ENCODE data around the gene CYP2C8.

The CYP2C8 gene

DNA sequence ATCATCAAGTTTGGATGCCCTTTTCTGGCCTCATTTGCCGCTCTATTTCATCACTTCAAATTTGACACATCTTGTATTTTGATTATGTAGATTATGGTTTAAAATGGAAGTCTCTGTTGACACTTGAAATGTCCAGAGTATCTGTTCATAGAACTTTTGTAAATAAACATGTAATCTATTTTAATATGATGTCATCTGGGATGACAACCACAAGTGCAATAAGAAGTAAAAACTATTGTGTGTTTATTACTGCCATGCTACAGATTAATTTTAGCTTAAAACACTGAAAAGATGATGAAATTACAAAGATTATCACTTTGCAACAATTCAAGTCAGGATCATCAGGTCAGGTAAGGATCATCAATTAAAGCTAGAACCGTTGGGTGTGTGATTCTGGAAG lies 30.0 kb downstream of the CYP2C8 start:
- no peak overlapping the region for H4K8ac ChIP-seq (ENCODE audit: low read depth, low read length)
- no peak overlapping the region for H2BK15ac ChIP-seq (replicated peaks; ENCODE audit: low read depth)
- no peak overlapping the region for H3K27ac ChIP-seq (ENCODE audit: low read depth, low read length)
- H2AK5ac ChIP-seq (ENCODE audit: low read length), result no peak overlapping the region
- H3K36me3 ChIP-seq (ENCODE audit: control insufficient read depth, insufficient read depth, low read length), result no peaks in the 10 kb centered on the region
- H3K4ac ChIP-seq (ENCODE audit: low read depth, low read length), result no peak overlapping the region
- no peaks in the 10 kb centered on the region for H3K27me3 ChIP-seq (ENCODE audit: insufficient read depth, low read length, poor library complexity)
- no peaks in the 10 kb centered on the region for H3K4me1 ChIP-seq (ENCODE audit: control insufficient read depth, low read depth, low read length)
- no peak overlapping the region for H3K18ac ChIP-seq (ENCODE audit: low read length)
- no peak for DNase-seq
- H3K79me1 ChIP-seq (ENCODE audit: low read length), result no peaks in the 10 kb centered on the region
- H2BK5ac ChIP-seq (ENCODE audit: low read length), result no peak overlapping the region
- H4K5ac ChIP-seq (ENCODE audit: low read length), result no peak overlapping the region
- H3K9ac ChIP-seq (ENCODE audit: low read length), result no peak overlapping the region
- no peak overlapping the region for H3K4me2 ChIP-seq (ENCODE audit: low read length)
- H3K79me2 ChIP-seq (ENCODE audit: control insufficient read depth, insufficient read depth, low read length), result no peaks in the 10 kb centered on the region
- no peak overlapping the region for H2BK120ac ChIP-seq (ENCODE audit: low read depth, low read length)
- no peak overlapping the region for H3K56ac ChIP-seq (ENCODE audit: low read length)
- WGBS (ENCODE audit: extremely low coverage, insufficient coverage, low lambda C conversion rate), result no CpG with 5 or more reads among the region's 2 CpGs
- H3K4me3 ChIP-seq (ENCODE audit: low read length), result no peak overlapping the region
- H3K23ac ChIP-seq (ENCODE audit: low read length), result no peak overlapping the region

DNA sequence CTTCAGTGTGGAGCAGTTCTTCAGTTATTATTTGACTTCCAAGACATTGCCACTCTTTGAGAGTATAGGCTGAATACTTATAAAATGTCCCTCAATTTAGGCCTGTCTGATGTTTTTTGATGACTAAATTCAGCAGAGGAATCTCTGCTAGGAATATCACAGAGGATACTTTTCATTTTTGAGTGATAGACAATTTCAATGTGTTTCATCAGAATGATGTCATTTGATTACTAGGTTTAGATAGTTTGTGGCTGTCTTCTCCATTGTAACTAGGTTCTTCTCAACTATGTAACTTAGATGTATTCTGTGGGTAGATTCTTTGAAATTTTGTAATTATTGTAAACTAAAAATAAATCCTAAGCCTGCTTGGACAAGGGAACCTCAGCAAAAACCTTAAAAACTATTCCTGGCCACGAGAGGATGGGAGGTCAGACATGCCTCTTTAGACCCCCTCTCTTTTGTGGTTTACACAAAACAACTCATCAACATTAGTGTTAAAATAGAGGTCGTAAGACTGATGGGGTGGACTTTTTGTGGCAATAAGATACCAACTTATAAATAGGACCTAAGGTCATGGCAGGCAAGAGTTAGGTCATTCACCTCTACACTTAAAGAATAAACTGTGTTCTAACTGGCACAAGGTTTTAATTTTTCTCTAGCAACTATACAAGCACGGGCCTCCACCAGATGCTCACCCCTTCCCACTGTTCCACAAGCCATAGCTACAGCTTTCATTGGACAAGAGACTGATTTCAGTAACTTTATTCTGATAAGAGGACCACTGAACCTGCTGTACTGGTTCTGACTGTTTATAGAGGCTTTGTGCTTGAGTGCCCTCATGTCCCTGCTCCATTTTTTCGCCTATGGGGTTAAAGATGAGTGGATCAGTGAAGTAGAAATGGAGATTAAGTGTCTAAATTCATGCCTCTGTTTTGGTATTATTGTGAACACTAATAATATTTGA lies 33.7 kb downstream of the CYP2C8 start:
- WGBS (ENCODE audit: extremely low coverage, insufficient coverage, low lambda C conversion rate), result no CpG with 5 or more reads among the region's 4 CpGs
- H3K4me3 ChIP-seq (ENCODE audit: low read length), result no peak overlapping the region
- DNase-seq, result no peak
- H2AK5ac ChIP-seq (ENCODE audit: low read length), result no peak overlapping the region
- H3K56ac ChIP-seq (ENCODE audit: low read length), result no peak overlapping the region
- H3K9ac ChIP-seq (ENCODE audit: low read length), result no peak overlapping the region
- no peaks in the 10 kb centered on the region for H3K36me3 ChIP-seq (ENCODE audit: control insufficient read depth, insufficient read depth, low read length)
- no peak overlapping the region for H4K8ac ChIP-seq (ENCODE audit: low read depth, low read length)
- no peaks in the 10 kb centered on the region for H3K79me2 ChIP-seq (ENCODE audit: control insufficient read depth, insufficient read depth, low read length)
- no peaks in the 10 kb centered on the region for H3K4me1 ChIP-seq (ENCODE audit: control insufficient read depth, low read depth, low read length)
- no peak overlapping the region for H3K27ac ChIP-seq (ENCODE audit: low read depth, low read length)
- no peaks in the 10 kb centered on the region for H3K27me3 ChIP-seq (ENCODE audit: insufficient read depth, low read length, poor library complexity)
- no peak overlapping the region for H3K4ac ChIP-seq (ENCODE audit: low read depth, low read length)
- H2BK15ac ChIP-seq (replicated peaks; ENCODE audit: low read depth), result no peak overlapping the region
- peak overlapping the region; percentile 45 for H2BK120ac ChIP-seq (ENCODE audit: low read depth, low read length)
- H3K18ac ChIP-seq (ENCODE audit: low read length), result no peak overlapping the region
- no peak overlapping the region for H2BK5ac ChIP-seq (ENCODE audit: low read length)
- no peak overlapping the region for H4K5ac ChIP-seq (ENCODE audit: low read length)
- no peaks in the 10 kb centered on the region for H3K79me1 ChIP-seq (ENCODE audit: low read length)
- no peak overlapping the region for H3K23ac ChIP-seq (ENCODE audit: low read length)
- H3K4me2 ChIP-seq (ENCODE audit: low read length), result no peak overlapping the region

DNA sequence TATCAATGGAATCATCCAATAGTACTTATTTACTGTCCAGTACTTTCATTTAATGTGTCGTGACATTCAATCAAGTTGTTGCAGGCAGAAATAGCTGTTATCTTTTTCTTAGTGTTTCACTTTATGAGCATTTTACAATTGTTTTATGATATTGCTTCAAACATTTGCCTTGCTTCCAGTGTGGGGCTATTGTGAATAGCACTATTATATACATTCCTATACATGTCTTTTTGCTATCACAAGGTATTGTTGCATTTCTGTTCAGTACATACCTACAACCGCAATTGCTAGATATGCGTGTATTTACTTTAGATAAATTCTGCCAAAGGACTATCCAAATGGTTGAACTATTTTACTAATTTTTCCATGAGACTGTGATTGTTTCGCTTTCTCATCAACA lies 34.9 kb downstream of the CYP2C8 start:
- Histone ChIP-seq H3K23ac (ENCODE audit: low read length) (no peak overlapping the region), H4K5ac (ENCODE audit: low read length) (no peak overlapping the region), H2BK120ac (ENCODE audit: low read depth, low read length) (no peak overlapping the region), H3K79me1 (ENCODE audit: low read length) (no peaks in the 10 kb centered on the region), H3K4me1 (ENCODE audit: control insufficient read depth, low read depth, low read length) (no peaks in the 10 kb centered on the region), H3K27me3 (ENCODE audit: insufficient read depth, low read length, poor library complexity) (no peaks in the 10 kb centered on the region), H2BK5ac (ENCODE audit: low read length) (no peak overlapping the region), H3K4me2 (ENCODE audit: low read length) (no peak overlapping the region), H3K79me2 (ENCODE audit: control insufficient read depth, insufficient read depth, low read length) (no peaks in the 10 kb centered on the region), H3K27ac (ENCODE audit: low read depth, low read length) (no peak overlapping the region), H3K18ac (ENCODE audit: low read length) (no peak overlapping the region), H3K4ac (ENCODE audit: low read depth, low read length) (no peak overlapping the region), H3K56ac (ENCODE audit: low read length) (no peak overlapping the region), H3K9ac (ENCODE audit: low read length) (no peak overlapping the region), H4K8ac (ENCODE audit: low read depth, low read length) (no peak overlapping the region), H3K4me3 (ENCODE audit: low read length) (no peak overlapping the region), H2BK15ac (replicated peaks; ENCODE audit: low read depth) (no peak overlapping the region), H2AK5ac (ENCODE audit: low read length) (no peak overlapping the region), H3K36me3 (ENCODE audit: control insufficient read depth, insufficient read depth, low read length) (no peaks in the 10 kb centered on the region)
- DNase-seq, result no peak
- WGBS (ENCODE audit: extremely low coverage, insufficient coverage, low lambda C conversion rate), result no CpG with 5 or more reads among the region's 4 CpGs

DNA sequence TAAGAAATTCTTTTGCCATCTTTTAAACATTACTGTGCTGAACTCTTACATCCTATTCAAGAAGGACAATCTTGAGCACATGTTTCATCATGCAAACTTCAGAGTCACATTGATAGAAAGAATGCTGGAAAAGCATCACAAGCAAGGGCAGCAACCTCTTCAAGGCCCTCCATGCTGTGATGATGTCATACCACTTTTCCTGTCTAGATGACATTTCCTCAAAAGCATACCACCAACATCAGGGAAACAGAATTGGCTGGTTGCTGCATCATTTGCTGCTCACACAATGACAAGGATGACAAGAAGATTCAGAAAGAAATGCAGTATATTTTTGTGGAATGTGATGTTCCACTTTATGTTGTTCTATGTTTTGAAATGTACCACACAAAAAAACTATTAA lies 37.6 kb downstream of the CYP2C8 start:
- no peak overlapping the region for H3K4me2 ChIP-seq (ENCODE audit: low read length)
- H3K56ac ChIP-seq (ENCODE audit: low read length), result no peak overlapping the region
- H3K9ac ChIP-seq (ENCODE audit: low read length), result no peak overlapping the region
- no peak overlapping the region for H3K4ac ChIP-seq (ENCODE audit: low read depth, low read length)
- H3K27ac ChIP-seq (ENCODE audit: low read depth, low read length), result no peak overlapping the region
- H2BK120ac ChIP-seq (ENCODE audit: low read depth, low read length), result no peak overlapping the region
- no peak overlapping the region for H3K18ac ChIP-seq (ENCODE audit: low read length)
- H3K4me3 ChIP-seq (ENCODE audit: low read length), result no peak overlapping the region
- no peak overlapping the region for H2BK15ac ChIP-seq (replicated peaks; ENCODE audit: low read depth)
- no peaks in the 10 kb centered on the region for H3K36me3 ChIP-seq (ENCODE audit: control insufficient read depth, insufficient read depth, low read length)
- DNase-seq, result peak; percentile 22
- H3K27me3 ChIP-seq (ENCODE audit: insufficient read depth, low read length, poor library complexity), result no peaks in the 10 kb centered on the region
- no peaks in the 10 kb centered on the region for H3K79me1 ChIP-seq (ENCODE audit: low read length)
- no peak overlapping the region for H4K8ac ChIP-seq (ENCODE audit: low read depth, low read length)
- H2AK5ac ChIP-seq (ENCODE audit: low read length), result no peak overlapping the region
- no peak overlapping the region for H4K5ac ChIP-seq (ENCODE audit: low read length)
- no peaks in the 10 kb centered on the region for H3K4me1 ChIP-seq (ENCODE audit: control insufficient read depth, low read depth, low read length)
- no peak overlapping the region for H2BK5ac ChIP-seq (ENCODE audit: low read length)
- H3K79me2 ChIP-seq (ENCODE audit: control insufficient read depth, insufficient read depth, low read length), result no peaks in the 10 kb centered on the region
- no peak overlapping the region for H3K23ac ChIP-seq (ENCODE audit: low read length)

DNA sequence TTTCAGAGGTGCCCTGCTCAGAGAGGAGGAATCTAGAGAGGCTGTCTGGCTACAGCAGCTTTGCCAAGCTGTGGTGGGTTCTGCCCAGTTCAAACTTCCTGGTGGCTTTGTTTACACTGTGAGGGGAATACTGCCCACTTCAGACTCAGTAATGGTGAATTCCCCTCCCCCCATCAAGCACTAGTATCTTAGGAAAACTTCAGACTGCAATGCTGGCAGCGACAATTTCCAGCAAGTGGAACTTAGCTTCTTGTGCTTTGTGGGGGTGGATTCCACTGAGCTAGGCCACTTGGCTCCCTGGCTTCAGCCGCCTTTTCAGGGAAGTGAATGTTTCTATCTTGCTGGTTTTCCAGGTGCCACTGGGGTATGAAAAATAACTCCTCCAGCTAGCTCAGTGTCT lies 42.8 kb downstream of the CYP2C8 start:
- H3K4me1 ChIP-seq (ENCODE audit: control insufficient read depth, low read depth, low read length), result no peaks in the 10 kb centered on the region
- no peak overlapping the region for H4K8ac ChIP-seq (ENCODE audit: low read depth, low read length)
- no peak overlapping the region for H2BK15ac ChIP-seq (replicated peaks; ENCODE audit: low read depth)
- no peak overlapping the region for H2BK5ac ChIP-seq (ENCODE audit: low read length)
- no peaks in the 10 kb centered on the region for H3K36me3 ChIP-seq (ENCODE audit: control insufficient read depth, insufficient read depth, low read length)
- H2BK120ac ChIP-seq (ENCODE audit: low read depth, low read length), result no peak overlapping the region
- H3K4me3 ChIP-seq (ENCODE audit: low read length), result no peak overlapping the region
- H3K79me1 ChIP-seq (ENCODE audit: low read length), result no peaks in the 10 kb centered on the region
- no peak overlapping the region for H3K4ac ChIP-seq (ENCODE audit: low read depth, low read length)
- H4K5ac ChIP-seq (ENCODE audit: low read length), result no peak overlapping the region
- no peak overlapping the region for H3K23ac ChIP-seq (ENCODE audit: low read length)
- no peak overlapping the region for H3K18ac ChIP-seq (ENCODE audit: low read length)
- H3K27me3 ChIP-seq (ENCODE audit: insufficient read depth, low read length, poor library complexity), result no peaks in the 10 kb centered on the region
- DNase-seq, result no peak
- H3K79me2 ChIP-seq (ENCODE audit: control insufficient read depth, insufficient read depth, low read length), result no peaks in the 10 kb centered on the region
- no peak overlapping the region for H3K56ac ChIP-seq (ENCODE audit: low read length)
- H2AK5ac ChIP-seq (ENCODE audit: low read length), result no peak overlapping the region
- no peak overlapping the region for H3K9ac ChIP-seq (ENCODE audit: low read length)
- no peak overlapping the region for H3K27ac ChIP-seq (ENCODE audit: low read depth, low read length)
- no peak overlapping the region for H3K4me2 ChIP-seq (ENCODE audit: low read length)
- WGBS (ENCODE audit: extremely low coverage, insufficient coverage, low lambda C conversion rate), result no CpG with 5 or more reads among the region's 2 CpGs

DNA sequence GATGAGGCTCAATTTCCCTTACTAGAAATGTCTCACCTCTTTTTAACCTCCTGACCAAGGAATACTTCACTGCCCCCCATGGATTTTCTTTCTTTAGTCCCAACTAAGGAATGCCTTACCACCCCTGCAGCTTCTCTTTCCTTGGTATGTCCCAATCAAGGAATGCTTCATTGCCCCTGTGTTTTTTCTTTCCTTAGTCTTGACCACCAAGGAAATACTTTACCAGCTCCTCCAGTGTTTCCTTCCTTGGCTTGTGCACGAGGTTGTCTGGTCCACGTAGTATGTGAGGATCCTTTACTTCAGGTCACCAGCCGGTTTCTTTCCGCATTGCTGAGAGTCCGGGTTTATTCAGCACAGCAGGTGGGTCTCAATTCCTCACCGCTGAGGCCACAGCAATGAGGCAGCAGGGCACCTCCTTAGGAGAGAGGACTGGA lies 71.5 kb downstream of the CYP2C8 start:
- no peak overlapping the region for H4K5ac ChIP-seq (ENCODE audit: low read length)
- H3K4ac ChIP-seq (ENCODE audit: low read depth, low read length), result no peak overlapping the region
- peak; percentile 81 for DNase-seq
- H3K4me2 ChIP-seq (ENCODE audit: low read length), result no peak overlapping the region
- no peak overlapping the region for H3K23ac ChIP-seq (ENCODE audit: low read length)
- no peaks in the 10 kb centered on the region for H3K79me2 ChIP-seq (ENCODE audit: control insufficient read depth, insufficient read depth, low read length)
- H2BK5ac ChIP-seq (ENCODE audit: low read length), result no peak overlapping the region
- H2BK15ac ChIP-seq (replicated peaks; ENCODE audit: low read depth), result no peak overlapping the region
- H3K27ac ChIP-seq (ENCODE audit: low read depth, low read length), result no peak overlapping the region
- H2BK120ac ChIP-seq (ENCODE audit: low read depth, low read length), result no peak overlapping the region
- no peak overlapping the region for H3K9ac ChIP-seq (ENCODE audit: low read length)
- no peaks in the 10 kb centered on the region for H3K4me1 ChIP-seq (ENCODE audit: control insufficient read depth, low read depth, low read length)
- no peaks in the 10 kb centered on the region for H3K36me3 ChIP-seq (ENCODE audit: control insufficient read depth, insufficient read depth, low read length)
- no peaks in the 10 kb centered on the region for H3K79me1 ChIP-seq (ENCODE audit: low read length)
- H3K18ac ChIP-seq (ENCODE audit: low read length), result no peak overlapping the region
- WGBS (ENCODE audit: extremely low coverage, insufficient coverage, low lambda C conversion rate), result no CpG with 5 or more reads among the region's 6 CpGs
- H3K4me3 ChIP-seq (ENCODE audit: low read length), result no peak overlapping the region
- H3K27me3 ChIP-seq (ENCODE audit: insufficient read depth, low read length, poor library complexity), result no peaks in the 10 kb centered on the region
- H2AK5ac ChIP-seq (ENCODE audit: low read length), result no peak overlapping the region
- H4K8ac ChIP-seq (ENCODE audit: low read depth, low read length), result no peak overlapping the region
- H3K56ac ChIP-seq (ENCODE audit: low read length), result no peak overlapping the region
